NT2/D1 (cell line): ENCODE results near the gene PDZD11.

Source experiments
- SUZ12 ChIP-seq: IDR thresholded peaks from 2 replicates; pipeline ENCODE4 v1.6.1; 2011; ENCODE audit not compliant: insufficient read length, insufficient read depth; ENCODE audit errors: extremely low read depth
- YY1 ChIP-seq: IDR thresholded peaks from 2 replicates; pipeline ENCODE4 v1.6.1; 2011; ENCODE audit not compliant: insufficient read length, insufficient read depth
- ZNF274 ChIP-seq: IDR thresholded peaks from 2 replicates; pipeline ENCODE4 v1.6.1; 2011; ENCODE audit warnings: mild to moderate bottlenecking, low read depth, low read length

DNA sequence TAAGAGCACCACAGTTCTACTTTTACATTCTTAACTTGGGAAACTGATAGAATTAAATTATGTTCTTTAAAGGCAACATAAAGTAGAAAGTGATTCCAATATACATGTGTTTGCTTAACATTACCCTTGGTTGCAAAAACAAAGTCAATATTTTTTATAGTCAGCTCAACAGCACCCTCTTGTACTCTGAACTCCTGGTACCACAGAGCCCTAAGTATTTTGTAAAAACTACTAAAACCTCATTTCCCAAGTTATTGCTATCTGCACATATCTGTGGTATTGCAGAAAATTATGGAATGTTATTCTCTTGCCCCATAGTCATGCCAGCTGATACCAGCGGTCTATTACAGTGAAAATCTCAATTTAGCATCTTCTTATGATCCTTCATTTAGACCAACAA is 3.1 kb upstream of the PDZD11 start:
- TF ChIP-seq ZNF274, result no peak
- no peak for TF ChIP-seq YY1
- no peak for TF ChIP-seq SUZ12
